GM18526 (cell line): Measurements from ENCODE around the gene FKBP3.
A peak's percentile ranks its signal among the peaks of the same experiment; 100 is the strongest.

Experiments
- POLR2A ChIP-seq: IDR thresholded peaks from 3 replicates; pipeline ENCODE4 v1.6.1; 2011; ENCODE audit not compliant: insufficient read length; ENCODE audit errors: extremely low read depth

The FKBP3 gene

DNA sequence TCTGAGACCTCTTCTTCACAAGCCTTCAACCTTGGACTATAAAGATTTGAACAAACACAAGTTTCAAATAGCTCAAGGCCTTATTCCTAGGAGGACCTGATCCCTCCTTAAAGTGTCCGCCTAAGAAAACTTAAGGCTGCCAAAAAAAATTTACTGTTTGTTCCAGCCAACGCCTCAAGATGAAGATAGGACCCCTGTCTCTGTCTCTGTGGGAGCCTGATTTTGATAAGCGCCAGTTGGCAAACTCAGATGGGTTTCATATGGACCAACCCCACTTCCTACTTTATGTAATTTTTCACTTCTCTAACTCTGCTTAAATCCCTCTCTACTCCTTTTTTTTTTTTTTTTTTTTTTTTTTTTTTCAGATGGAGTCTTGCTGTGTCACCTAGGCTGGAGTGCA, 11.0 kb downstream of the FKBP3 start:
- no peak for TF ChIP-seq POLR2A

DNA sequence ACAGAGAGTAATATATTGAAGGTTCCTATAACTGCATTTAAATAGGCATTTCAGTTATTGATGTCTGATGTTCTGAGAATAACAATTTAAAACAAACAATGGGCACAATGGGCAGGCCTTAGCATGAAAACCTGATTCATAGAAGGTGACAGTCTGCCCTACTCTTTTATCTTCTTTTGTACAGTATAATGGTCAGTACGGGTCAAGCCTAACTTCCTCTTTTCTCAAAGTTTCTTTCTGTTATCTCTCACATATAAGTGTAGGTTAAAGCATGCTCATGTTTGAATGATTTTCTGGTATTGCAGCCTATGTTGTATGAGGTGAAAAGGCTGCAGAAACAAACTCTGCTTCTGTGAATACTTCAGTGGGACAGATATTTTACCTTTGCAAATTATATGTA, 14.2 kb downstream of the FKBP3 start:
- no peak for TF ChIP-seq POLR2A

DNA sequence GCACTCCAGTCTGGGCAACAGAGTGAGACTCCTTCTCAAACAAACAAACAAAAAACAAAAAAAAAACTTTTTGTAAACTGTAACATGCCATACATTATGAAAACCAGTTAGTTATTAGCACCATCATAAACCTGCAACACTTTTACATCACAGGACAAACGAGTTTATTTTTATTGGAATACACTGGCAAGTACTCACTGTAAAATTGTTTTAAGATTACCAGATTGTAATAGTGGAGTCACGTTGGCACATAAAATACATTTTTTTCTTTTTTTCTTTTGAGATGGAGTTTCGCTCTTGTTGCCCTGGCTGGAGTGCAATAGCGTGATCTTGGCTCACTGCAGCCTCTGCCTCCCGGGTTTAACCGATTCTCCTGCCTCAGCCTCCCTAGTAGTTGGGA, 15.7 kb downstream of the FKBP3 start:
- no peak for TF ChIP-seq POLR2A

DNA sequence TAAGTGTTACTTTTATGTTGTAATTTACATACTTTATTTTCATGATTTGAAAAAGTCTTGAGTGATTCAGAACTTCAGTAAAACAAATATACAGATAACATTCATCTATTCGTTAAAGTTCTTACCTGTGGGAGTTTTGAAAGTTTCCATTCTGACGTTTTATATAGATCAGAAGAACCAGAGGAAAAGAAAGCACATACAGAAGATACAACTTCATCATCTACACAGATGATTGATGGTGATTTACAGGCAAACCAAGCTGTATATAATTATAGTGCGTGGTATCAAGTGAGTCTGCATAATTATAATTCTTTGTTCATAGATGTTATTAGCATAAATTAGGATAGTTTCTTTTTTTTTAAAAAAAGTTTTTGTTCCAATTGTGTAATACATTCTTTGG, 20.0 kb downstream of the FKBP3 start:
- no peak for TF ChIP-seq POLR2A

DNA sequence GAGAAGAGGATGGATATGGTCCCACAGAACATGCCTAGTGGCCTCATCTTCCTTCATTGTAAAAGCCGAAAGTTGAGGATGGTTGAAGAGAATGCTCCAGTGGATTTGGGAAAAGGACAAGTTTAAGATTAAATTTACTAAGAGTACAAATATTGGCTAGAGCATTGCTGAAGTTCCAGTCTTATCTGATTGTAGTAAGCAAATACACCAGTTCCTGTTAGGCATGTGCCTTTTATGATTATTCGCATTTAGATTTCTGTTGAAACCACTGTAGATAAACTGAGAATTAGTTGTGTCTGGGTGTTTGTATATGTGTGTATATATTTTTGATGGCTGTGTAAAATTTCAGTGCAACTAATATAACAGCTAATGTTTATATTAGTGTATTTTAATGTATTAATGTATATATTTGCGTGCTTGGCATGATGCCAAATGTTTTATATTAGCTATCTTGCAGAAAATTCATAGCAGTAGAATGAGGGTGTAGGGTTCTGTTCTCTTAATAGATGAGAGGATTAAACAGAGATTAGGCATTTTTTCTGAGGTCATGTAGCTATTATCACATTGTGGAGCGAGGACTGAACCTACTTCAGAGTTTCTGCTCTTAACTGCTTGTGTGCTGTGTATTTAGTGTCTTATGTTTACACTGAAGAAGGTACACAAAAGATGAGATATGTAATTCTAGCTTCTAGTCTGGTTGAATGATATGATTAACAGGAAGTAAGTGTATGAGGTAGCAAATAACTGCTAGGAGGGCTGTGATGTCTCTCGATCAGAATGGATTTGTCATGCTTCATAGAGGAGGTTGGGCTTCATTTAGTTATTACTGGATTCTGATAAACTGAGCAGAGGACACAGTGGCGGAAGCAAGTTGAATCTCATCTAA, 21.1 kb downstream of the FKBP3 start:
- TF ChIP-seq POLR2A, result no peak

DNA sequence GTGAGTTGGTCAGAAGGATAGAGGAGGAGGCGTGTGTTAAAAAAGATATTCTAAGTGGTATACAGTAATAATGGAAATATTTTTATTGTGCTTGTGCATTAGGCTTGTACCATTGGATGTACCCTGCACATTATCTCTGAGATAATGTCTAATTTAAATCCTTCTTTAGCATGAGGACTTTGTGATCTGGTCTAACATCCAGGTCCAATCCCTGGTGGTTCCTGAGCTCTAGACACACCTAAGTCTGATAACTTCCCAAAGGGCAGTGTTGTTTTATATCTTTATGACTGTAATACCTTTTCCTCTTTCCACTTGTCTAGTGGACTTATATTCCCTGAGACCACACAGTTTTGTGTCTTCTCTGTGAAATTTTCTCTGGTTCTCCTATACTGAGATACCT, 29.7 kb downstream of the FKBP3 start:
- no peak for TF ChIP-seq POLR2A

DNA sequence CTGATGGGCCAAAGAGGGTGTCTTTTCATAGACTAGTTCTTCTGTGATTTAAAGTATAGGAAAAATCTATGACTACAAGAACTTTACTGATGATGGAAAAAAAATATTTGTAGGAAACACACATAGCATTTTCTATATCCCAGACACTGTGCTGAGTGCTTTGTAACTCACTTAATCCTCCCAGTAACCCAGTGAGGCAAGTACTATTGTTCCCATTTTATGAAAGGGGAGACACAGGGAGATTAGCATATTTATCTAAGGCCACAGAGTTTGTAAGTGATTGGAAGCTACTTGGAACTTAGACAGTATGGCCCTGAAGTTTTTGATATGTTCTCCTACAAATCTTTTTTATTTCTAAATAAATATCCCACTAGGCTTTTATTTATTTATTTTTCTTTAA, 30.5 kb downstream of the FKBP3 start:
- TF ChIP-seq POLR2A, result no peak

DNA sequence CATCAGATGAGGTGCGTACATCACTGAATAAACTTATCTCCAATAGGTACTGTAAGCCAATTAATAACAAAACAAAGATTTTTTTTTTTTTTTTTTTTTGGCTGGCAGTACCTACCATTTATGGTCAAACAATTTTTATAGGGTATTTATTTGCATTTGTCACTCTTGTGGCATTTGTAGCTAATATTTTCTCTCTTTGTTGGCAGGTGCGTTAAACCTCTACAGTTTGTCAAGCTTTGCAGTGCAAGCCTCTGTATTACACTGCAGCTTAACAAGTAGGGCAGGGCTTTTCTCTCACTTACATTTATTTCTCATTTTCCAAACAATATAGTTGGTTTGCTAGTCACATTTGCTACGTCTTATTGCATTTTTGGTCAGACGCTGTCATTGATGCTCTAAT, 38.1 kb downstream of the FKBP3 start:
- no peak for TF ChIP-seq POLR2A

DNA sequence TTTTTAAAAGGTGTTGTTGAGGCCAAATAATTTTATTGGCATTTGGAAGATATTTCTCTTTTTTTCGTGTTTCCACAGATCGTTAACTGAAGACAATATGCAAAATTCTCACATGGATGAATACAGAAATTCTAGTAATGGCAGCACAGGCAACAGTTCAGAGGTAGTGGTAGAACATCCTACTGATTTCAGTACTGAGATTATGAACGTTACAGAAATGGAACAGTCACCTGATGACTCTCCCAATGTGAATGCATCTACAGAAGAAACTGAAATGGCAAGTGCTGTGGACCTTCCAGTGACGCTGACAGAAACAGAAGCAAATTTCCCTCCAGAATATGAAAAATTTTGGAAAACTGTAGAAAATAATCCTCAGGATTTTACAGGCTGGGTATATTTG, 39.1 kb downstream of the FKBP3 start:
- TF ChIP-seq POLR2A, result no peak

DNA sequence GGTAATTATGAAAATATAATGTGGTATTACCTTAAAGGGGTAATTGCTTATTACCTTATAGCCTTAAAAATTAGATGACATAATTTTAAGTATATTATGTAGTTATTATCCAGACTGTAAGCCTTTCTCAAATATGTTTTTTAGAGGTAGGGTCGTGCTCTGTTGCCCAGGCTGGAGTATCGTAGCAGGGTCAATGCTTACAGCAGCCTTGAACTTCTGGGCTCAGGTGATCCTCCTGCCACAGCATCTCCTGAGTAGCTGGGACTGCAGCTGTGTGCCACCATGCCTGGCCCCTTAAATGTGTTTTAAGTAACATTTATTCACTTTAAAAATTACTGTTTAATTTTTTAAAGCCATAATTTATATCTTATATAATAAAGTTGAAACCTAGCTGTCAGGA, 40.0 kb downstream of the FKBP3 start:
- no peak for TF ChIP-seq POLR2A

DNA sequence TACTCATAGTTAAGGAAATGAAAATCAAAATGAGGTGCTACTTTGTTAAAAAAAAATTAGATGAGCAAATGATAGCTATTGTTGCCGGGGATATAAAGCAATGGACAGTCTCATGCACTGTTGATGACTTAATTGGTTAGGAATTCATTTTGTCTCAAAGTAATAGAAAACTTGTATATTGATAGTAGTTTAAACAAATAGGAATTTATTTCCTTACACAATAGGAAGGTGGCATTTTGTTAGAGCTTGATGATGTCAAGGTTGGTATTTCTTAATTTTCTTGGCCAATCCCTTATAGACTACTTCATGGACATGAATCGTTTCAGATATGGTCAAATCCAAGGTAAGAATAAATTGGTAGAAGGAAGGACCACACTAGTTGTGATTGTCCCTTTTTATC, 42.6 kb downstream of the FKBP3 start:
- no peak for TF ChIP-seq POLR2A

DNA sequence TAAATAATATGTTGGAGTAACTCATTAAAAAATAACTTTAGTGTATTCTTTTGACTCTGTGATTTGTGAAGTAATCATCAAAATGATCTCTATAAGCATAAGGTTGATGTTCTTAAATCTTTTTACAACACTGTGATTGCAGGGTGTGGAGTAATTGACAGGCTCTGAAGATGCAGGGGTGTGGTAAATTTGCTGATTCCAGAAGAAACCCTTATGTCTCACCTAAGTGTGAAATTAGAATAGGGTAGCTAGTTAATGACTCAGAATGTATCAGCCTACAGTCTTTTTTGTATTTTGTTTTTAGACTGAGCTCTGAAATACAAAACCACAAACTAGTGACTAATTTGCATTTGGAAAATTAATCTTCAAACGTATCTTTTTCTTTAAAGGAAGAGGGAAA, 44.5 kb downstream of the FKBP3 start:
- no peak for TF ChIP-seq POLR2A

DNA sequence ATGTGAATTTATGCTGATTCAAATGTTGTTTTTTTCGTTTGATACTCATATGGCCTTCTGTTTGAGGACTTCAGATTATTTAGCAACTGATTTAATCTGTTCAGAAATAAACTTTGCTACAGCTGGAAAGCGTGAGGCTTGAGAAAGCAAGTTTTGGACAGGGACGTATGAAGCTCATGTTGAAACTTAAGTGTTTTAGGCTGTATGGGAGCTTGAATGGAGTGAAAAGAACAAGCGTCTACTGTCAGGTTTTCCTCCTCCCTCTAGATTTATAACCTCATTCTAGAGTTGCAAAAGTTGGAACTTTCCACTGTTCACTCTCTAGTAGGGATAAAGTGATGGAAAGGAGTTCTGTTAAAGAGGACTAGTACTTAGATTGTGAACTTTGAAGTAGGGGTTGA, 49.3 kb downstream of the FKBP3 start:
- TF ChIP-seq POLR2A, result no peak

DNA sequence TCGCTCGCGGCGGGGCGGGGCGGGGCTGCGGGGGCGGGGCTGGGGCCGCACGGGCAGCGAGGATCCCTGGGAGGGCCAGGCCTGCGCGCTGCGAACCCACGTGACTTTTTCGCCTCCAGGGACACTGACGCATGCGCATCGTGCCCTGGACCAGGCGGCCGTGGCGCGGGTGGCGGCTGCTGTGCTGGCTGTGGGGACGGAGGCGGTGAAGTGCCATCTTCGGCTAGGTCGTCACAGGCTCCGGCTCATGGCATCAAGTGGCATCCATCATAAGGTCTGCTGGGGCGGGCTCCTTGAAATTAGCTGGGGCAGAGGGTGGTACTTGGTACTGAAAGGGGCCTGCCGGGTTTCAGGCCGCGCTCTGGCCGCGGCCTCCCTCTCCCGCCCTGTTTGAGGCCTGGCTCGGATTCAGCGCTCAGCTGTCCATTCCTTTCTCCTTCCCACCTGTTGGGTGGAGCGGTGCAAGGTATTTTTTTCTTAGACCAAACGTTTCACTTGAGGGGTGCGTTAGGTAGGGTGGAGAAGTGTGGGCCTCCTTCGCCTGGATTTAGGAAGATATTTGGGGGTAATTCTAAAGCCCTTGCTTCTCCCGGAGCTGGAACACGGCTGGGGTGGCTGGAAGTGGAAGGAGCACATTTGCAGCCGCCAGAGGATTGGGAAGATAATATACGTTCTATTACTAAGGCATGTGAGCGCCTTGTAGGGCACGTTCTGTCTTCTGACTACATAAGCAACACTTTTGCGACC, 50.1 kb downstream of the FKBP3 start, which contains the start of gene PRPF39:
Gene PRPF39, plus strand, starts transcription at position 141 of the 747 bp plus-strand sequence. CDS start 11,124 bp downstream, outside the sequence.
- TF ChIP-seq POLR2A, result peak; percentile 96

DNA sequence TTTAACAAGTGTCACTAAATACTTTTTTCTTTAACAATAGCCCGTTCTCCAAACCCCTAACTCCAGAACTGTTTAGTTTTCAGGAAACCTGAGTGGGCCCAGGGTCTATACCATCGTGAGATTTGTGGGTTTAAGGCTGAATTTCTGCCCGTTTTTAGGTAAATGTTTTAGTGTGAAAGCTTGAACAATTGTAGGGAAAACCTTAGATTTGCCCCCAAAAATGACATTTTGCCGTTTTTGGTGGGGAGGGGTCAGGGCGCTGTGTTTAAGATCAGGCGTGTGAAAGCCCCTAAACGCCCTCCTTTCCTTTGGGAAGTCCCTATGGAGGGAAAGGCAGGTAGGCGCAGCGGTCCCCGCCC, 50.7 kb downstream of the FKBP3 start:
- no peak for TF ChIP-seq POLR2A

DNA sequence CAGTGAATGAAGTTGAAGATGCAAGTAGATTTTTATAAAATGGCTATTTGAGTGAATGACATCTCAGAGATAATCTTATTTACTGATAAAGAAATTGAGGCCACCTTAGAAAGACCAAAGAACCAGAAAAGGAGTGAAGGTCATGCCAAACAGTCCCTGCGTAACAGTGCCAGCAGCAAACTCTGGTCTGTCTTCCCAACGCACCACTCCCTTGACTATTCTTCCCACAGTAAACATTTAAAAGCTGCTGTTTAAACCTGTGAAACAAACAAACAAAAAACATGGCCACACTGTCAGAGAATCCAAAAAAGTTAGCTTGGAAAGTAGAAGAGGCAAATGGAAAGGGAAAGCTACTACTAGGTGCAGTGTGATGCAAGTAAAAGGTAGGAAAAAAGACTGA, 51.9 kb downstream of the FKBP3 start:
- TF ChIP-seq POLR2A, result no peak
